GM23248 (cell line): Measurements from ENCODE around the gene CDC14B.

Experiments
- EZH2 ChIP-seq: fragments of 200-600 bp; sonication (generic); IDR thresholded peaks from 2 replicates; pipeline ENCODE4 v1.6.1; 2018; ENCODE audit warnings: antibody characterized with exemption, mild to moderate bottlenecking; ENCODE audit not compliant: insufficient read depth, poor library complexity, severe bottlenecking
- EZH2phosphoT487 ChIP-seq: fragments of 200-600 bp; sonication (generic); IDR thresholded peaks from 2 replicates; pipeline ENCODE4 v1.6.1; 2018; ENCODE audit warnings: antibody characterized with exemption, moderate library complexity, mild to moderate bottlenecking, low read depth; ENCODE audit not compliant: insufficient read depth

DNA sequence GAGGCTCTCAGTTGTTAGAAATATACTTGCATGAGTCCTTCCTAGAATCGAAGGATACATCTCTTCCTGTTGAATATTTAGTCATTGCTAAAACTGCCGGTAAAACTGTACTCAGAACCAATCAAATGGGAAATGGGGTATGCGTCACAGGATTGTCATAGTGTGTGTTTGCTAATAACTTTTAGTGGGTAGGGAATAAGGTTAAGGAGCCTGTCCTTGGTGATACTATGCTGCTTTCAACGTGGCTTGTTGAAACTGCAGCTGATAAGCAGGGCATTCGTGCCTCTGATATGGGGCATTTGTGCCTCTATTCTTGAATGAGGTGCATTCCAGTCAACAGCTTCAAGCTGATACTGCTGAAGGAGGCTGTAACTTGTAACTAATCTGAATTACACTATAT lies 143.1 kb downstream of the CDC14B start:
- TF ChIP-seq EZH2phosphoT487 (no peak), EZH2 (no peak)
